NOMO-1 (cell line): ENCODE measurements around the gene ORC2.
"Not testable (repeated sequence)": the region's sequence is repeated elsewhere in the genome, so short reads cannot be mapped to it uniquely, and the experiment has no call there.

Source experiments
- DNase-seq, 2 experiments: peaks; one replicate each; lab custom pipeline; 2025; ENCODE audit not compliant: unreplicated experiment in 2 of 2; lab: John Stamatoyannopoulos, UW

The ORC2 gene

GRCh38 chr2:200943527-200944105, 19.8 kb downstream of the ORC2 start:
- no peak for DNase-seq

- DNase-seq, result no peak
These were observed 23.6 kb downstream of the ORC2 start for GRCh38 chr2:200939832-200940231.

- DNase-seq, result peak; percentile 19 to 75
These were observed 32.4 kb downstream of the ORC2 start for GRCh38 chr2:200930947-200931626.

GRCh38 chr2:200929334-200930249, 33.9 kb downstream of the ORC2 start:
- DNase-seq, result no peak

GRCh38 chr2:200922439-200922838, 41.0 kb downstream of the ORC2 start:
- no peak for DNase-seq

- DNase-seq, result no peak
These were observed 49.8 kb downstream of the ORC2 start for GRCh38 chr2:200913654-200914053.

GRCh38 chr2:200909958-200910357, 53.5 kb downstream of the ORC2 start:
- DNase-seq, result no peak

GRCh38 chr2:200905618-200906296, 57.7 kb downstream of the ORC2 start:
- DNase-seq, result peak; percentile 37 to 49

GRCh38 chr2:200901459-200902072, 61.9 kb downstream of the ORC2 start:
- peak; percentile 63 to 87 for DNase-seq

GRCh38 chr2:200899482-200899881, 64.0 kb downstream of the ORC2 start:
- no peak for DNase-seq

GRCh38 chr2:200888704-200889625, 74.5 kb downstream of the ORC2 start, which contains the start of the genes NIF3L1 and PPIL3:
Gene NIF3L1, plus strand, starts transcription at chr2:200889371. Its CDS starts 2,573 bp downstream, at chr2:200891944.
Gene PPIL3, minus strand, starts transcription at chr2:200889077. Its CDS starts 1,462 bp downstream, at chr2:200887615.
- DNase-seq, result peak; percentile 89 to 96

GRCh38 chr2:200881715-200882249, 81.7 kb downstream of the ORC2 start:
- DNase-seq, result not testable (repeated sequence)

GRCh38 chr2:200878289-200878880, 85.1 kb downstream of the ORC2 start:
- no peak for DNase-seq

GRCh38 chr2:200877443-200877842, 86.0 kb downstream of the ORC2 start:
- no peak for DNase-seq

GRCh38 chr2:200873560-200873959, 89.9 kb downstream of the ORC2 start:
- no peak for DNase-seq

GRCh38 chr2:200871151-200871550, 92.3 kb downstream of the ORC2 start:
- DNase-seq, result peak in 1 of 2 experiments; percentile 40

GRCh38 chr2:200869014-200869413, 94.4 kb downstream of the ORC2 start:
- DNase-seq, result no peak

GRCh38 chr2:200864176-200865034, 99.1 kb downstream of the ORC2 start, which contains the start of gene CLK1:
Gene CLK1, minus strand, starts transcription at chr2:200864658. Its CDS starts 2,796 bp downstream, at chr2:200861862.
- peak; percentile 91 for DNase-seq
